K562 (cell line): ENCODE data around the gene NARF. TPM values are rescaled to one million over a fixed set of nuclear protein-coding genes. Genes with fewer than 3 reads are reported as not detected.

Experiments
- ETV6 ChIP-seq, 3 experiments: fragments of 150-350 bp in 1 of 3; sonication (generic) in 1 of 3; formaldehyde crosslinking in 1 of 3; IDR thresholded peaks; 2 replicates each; pipeline versions ENCODE4 v1.6.1 to v1.8.0; 2014 to 2022; ENCODE audit warnings: borderline replicate concordance in 2 of 3, low read depth in 2 of 3, antibody characterized with exemption in 1 of 3, low read length in 1 of 3, mild to moderate bottlenecking in 1 of 3, missing genetic modification reagents in 1 of 3
- HEY1 ChIP-seq: fragments of 250-450 bp; sonication (Bioruptor Pico); IDR thresholded peaks from 2 replicates; pipeline ENCODE4 v1.5.0; 2020; ENCODE audit warnings: mild to moderate bottlenecking, moderate library complexity, borderline replicate concordance
- MGA ChIP-seq: fragments of 450-650 bp; IDR thresholded peaks from 2 replicates; pipeline ENCODE4 v1.6.1; 2016; ENCODE audit warnings: mild to moderate bottlenecking, moderate library complexity
- MYC ChIP-seq, 2 experiments: fragments of 250-450 bp in 1 of 2; sonication (Bioruptor Pico) in 1 of 2; IDR thresholded peaks; 2 replicates each; pipeline versions ENCODE4 v1.5.1 to v1.6.1; 2012 to 2021; ENCODE audit warnings: low read depth in 2 of 2, borderline replicate concordance in 1 of 2, improper control_type of control experiment in 1 of 2, low read length in 1 of 2, mild to moderate bottlenecking in 1 of 2, moderate library complexity in 1 of 2
- RBM17 ChIP-seq: fragments of 200-400 bp; formaldehyde crosslinking; IDR thresholded peaks from 2 replicates; pipeline ENCODE4 v1.6.1; 2017; ENCODE audit warnings: low read depth, mild to moderate bottlenecking, low read length, borderline replicate concordance
- SMARCB1 ChIP-seq: IDR thresholded peaks from 2 replicates; pipeline ENCODE4 v1.6.1; 2011; ENCODE audit warnings: improper control_type of control experiment, low read depth; ENCODE audit not compliant: insufficient read length
- TAF15 ChIP-seq: fragments of 200-400 bp; formaldehyde crosslinking; IDR thresholded peaks from 2 replicates; pipeline ENCODE4 v1.6.1; 2017; ENCODE audit warnings: mild to moderate bottlenecking, low read depth, low read length, moderate library complexity
- ZNF583 ChIP-seq: fragments of 250-450 bp; sonication (Bioruptor Pico); IDR thresholded peaks from 2 replicates; pipeline ENCODE4 v1.4.0; 2020
- polyA plus RNA-seq, 8 experiments: library from polyadenylated mRNA; depleted of rRNA in 4 of 8; stranded (reverse) in 5 of 8; unstranded in 3 of 8; fragments of >200 nt; fragmentation: Nextera tagmentation in 2 of 8; fragmentation: Illumina TruSeq in 1 of 8; extraction: Ambion mirVana in 2 of 8; extraction: Trizol in 1 of 8; gene quantifications; 2 replicates each; pipeline versions ENCODE4 v1.2.1 to v1.2.3, GENCODE V29; 2011 to 2014; ENCODE audit warnings: inconsistent platforms in 1 of 8, missing spikeins in 1 of 8
- total RNA-seq, 7 experiments: library from RNA; depleted of rRNA in 6 of 7; stranded (reverse); fragments of >200 nt in 6 of 7; fragmentation: Illumina TruSeq in 2 of 7; extraction: Trizol in 2 of 7; gene quantifications; 2 replicates each; pipeline versions ENCODE4 v1.2.1 to v1.2.3, GENCODE V29; 2011 to 2021; ENCODE audit warnings: low replicate concordance in 1 of 7

NARF gene
- total and polyA plus RNA-seq, 9 of the 15 experiments (the other 6 are each of a cell fraction or from before 2014, with no cell fraction given) = 60.4 to 423 (median 132) TPM

GRCh38 chr17:82518826-82519810 lies 60.6 kb downstream of the NARF start, which contains the start of gene FOXK2 (continued):
- TF ChIP-seq MGA (peak; percentile 98), MYC (IDR thresholded peaks at IDR 0.05; ENCODE audit: low read depth, low read length) (peak; percentile 95), MYC (CRISPR knock-in tag; IDR thresholded peaks at IDR 0.05; ENCODE audit: borderline replicate concordance, low read depth) (peak; percentile 74; the same call in 1 of the 2 replicates), ETV6 (IDR thresholded peaks at IDR 0.05; ENCODE audit: borderline replicate concordance in 1 of 2, low read depth in 2 of 2, low read length in 1 of 2) (no peak), ETV6 (CRISPR knock-in tag; IDR thresholded peaks at IDR 0.05; ENCODE audit: borderline replicate concordance) (no peak; the same call in 1 of the 2 replicates), HEY1 (CRISPR knock-in tag) (no peak), SMARCB1 (no peak), TAF15 (no peak), RBM17 (no peak), ZNF583 (CRISPR knock-in tag) (no peak; the same call in 1 of the 2 replicates)
